Adipose tissue (tissue), 3 donors: ENCODE data around the gene GPR25. TPM values are rescaled to one million over a fixed set of nuclear protein-coding genes. Genes with fewer than 3 reads are reported as not detected.

ENCODE experiments used
- H3K27ac ChIP-seq: one replicate; pipeline ENCODE4 v1.5.1; 2013; ENCODE audit warnings: low read depth, low read length
- WGBS, 3 donors: extraction: QIAGEN DNeasy Blood & Tissue Kit; methylation state at CpG; one replicate each; pipeline ENCODE4 v1.1.7; 2013; 5-methylcytosine and 5-hydroxymethylcytosine counted together
- polyA plus RNA-seq, 3 donors: library from polyadenylated mRNA; stranded (reverse); fragments of 200-250 nt; gene quantifications; one replicate each; pipeline ENCODE4 v1.2.3, GENCODE V29; 2013
- donor health status: healthy with polysubstance abuse.
- donor health status: Bipolar disorder and iron deficiency.
- donor health status: healthy.

GPR25 gene
- polyA plus RNA-seq, 3 donors = 0.14 to 0.27 TPM; not detected in 1

- no peak overlapping the region for H3K27ac ChIP-seq
- WGBS, 3 donors = 56 to 62% (median 60%) methylated on average over 11 of the region's 11 CpGs
Observed at GRCh38 chr1:200867018-200867811, 5.6 kb upstream of the GPR25 start.

- H3K27ac ChIP-seq = no peak overlapping the region
- 61 to 87% (median 65%) methylated on average over 5 of the region's 5 CpGs for WGBS, 3 donors
Observed at GRCh38 chr1:200869376-200869752, 3.4 kb upstream of the GPR25 start.

GRCh38 chr1:200869753-200870391, 2.9 kb upstream of the GPR25 start:
- WGBS, 3 donors = 85 to 90% (median 85%) methylated on average over 9 of the region's 9 CpGs
- no peak overlapping the region for H3K27ac ChIP-seq

- WGBS, 3 donors = 7 to 17% (median 10%) methylated on average over 37 to 61 of the region's 61 CpGs
- no peak overlapping the region for H3K27ac ChIP-seq
Observed at GRCh38 chr1:200873116-200873670, 412 bp downstream of the GPR25 start.

- 15 to 16% (median 15%) methylated on average over 66 of the region's 66 CpGs for WGBS, 3 donors
- no peak overlapping the region for H3K27ac ChIP-seq
Observed at GRCh38 chr1:200873671-200874397, 1.1 kb downstream of the GPR25 start.

- 83 to 87% (median 87%) methylated on average over 6 of the region's 6 CpGs for WGBS, 3 donors
- H3K27ac ChIP-seq = no peak overlapping the region
Observed at GRCh38 chr1:200874694-200875093, 1.9 kb downstream of the GPR25 start.

GRCh38 chr1:200875416-200875815, 2.6 kb downstream of the GPR25 start:
- H3K27ac ChIP-seq = no peak overlapping the region
- 85 to 91% (median 89%) methylated on average over 5 of the region's 5 CpGs for WGBS, 3 donors

- H3K27ac ChIP-seq = no peak overlapping the region
- 68 to 81% (median 77%) methylated on average over 3 of the region's 3 CpGs for WGBS, 3 donors
Observed at GRCh38 chr1:200877010-200877409, 4.2 kb downstream of the GPR25 start.

- no peak overlapping the region for H3K27ac ChIP-seq
- WGBS, 3 donors = 78 to 81% (median 80%) methylated on average over 6 of the region's 6 CpGs
Observed at GRCh38 chr1:200877839-200878551, 5.2 kb downstream of the GPR25 start.

GRCh38 chr1:200880212-200880611, 7.4 kb downstream of the GPR25 start:
- 51 to 71% (median 66%) methylated on average over 3 of the region's 3 CpGs for WGBS, 3 donors
- H3K27ac ChIP-seq = no peak overlapping the region

- H3K27ac ChIP-seq = no peak overlapping the region
- 78 to 98% (median 96%) methylated on average over 3 of the region's 3 CpGs for WGBS, 3 donors
Observed at GRCh38 chr1:200883118-200883517, 10.3 kb downstream of the GPR25 start.

GRCh38 chr1:200885623-200886402, 13.0 kb downstream of the GPR25 start:
- WGBS, 3 donors = 90 to 93% (median 90%) methylated on average over 6 of the region's 6 CpGs
- no peak overlapping the region for H3K27ac ChIP-seq

- H3K27ac ChIP-seq = no peak overlapping the region
- 88 to 97% (median 95%) methylated on average over 2 of the region's 2 CpGs for WGBS, 3 donors
Observed at GRCh38 chr1:200886594-200886993, 13.8 kb downstream of the GPR25 start.

- 48 to 74% (median 52%) methylated on average over 11 of the region's 11 CpGs for WGBS, 3 donors
- H3K27ac ChIP-seq = no peak overlapping the region
Observed at GRCh38 chr1:200887036-200887435, 14.3 kb downstream of the GPR25 start.

- WGBS, 3 donors = 62 to 82% (median 63%) methylated on average over 9 of the region's 9 CpGs
- H3K27ac ChIP-seq = no peak overlapping the region
Observed at GRCh38 chr1:200887772-200888348, 15.1 kb downstream of the GPR25 start.

GRCh38 chr1:200888349-200888838, 15.6 kb downstream of the GPR25 start:
- WGBS, 3 donors = 39 to 80% (median 40%) methylated on average over 7 of the region's 7 CpGs

GRCh38 chr1:200889571-200889970, 16.8 kb downstream of the GPR25 start:
- no peak overlapping the region for H3K27ac ChIP-seq
- WGBS, 3 donors = 94 to 96% (median 95%) methylated on average over 2 of the region's 2 CpGs

More at GRCh38 chr1:200888349-200888838, 15.6 kb downstream of the GPR25 start:
- H3K27ac ChIP-seq = no peak overlapping the region
